H1 (cell line): ENCODE results near the gene B3GAT1. TPM values are rescaled to one million over a fixed set of nuclear protein-coding genes. Genes with fewer than 3 reads are reported as not detected.

ENCODE experiments used
- KDM5A ChIP-seq: fragments of 200-600 bp; IDR thresholded peaks from 2 replicates; pipeline ENCODE4 v1.7.1; 2012; ENCODE audit warnings: mild to moderate bottlenecking, low read length, inconsistent platforms, mixed read lengths
- POLR2AphosphoS5 ChIP-seq: IDR thresholded peaks from 2 replicates; pipeline ENCODE4 v1.6.1; 2011; ENCODE audit warnings: low read depth, low read length
- SAP30 ChIP-seq: fragments of 300-600 bp; sonication (generic); IDR thresholded peaks from 2 replicates; pipeline ENCODE4 v1.7.1; 2012; ENCODE audit warnings: low read length, moderate library complexity, mild to moderate bottlenecking, inconsistent platforms; ENCODE audit not compliant: insufficient read depth, insufficient replicate concordance
- SP4 ChIP-seq: IDR thresholded peaks from 2 replicates; pipeline ENCODE4 v1.6.1; 2012; ENCODE audit warnings: low read length, inconsistent platforms
- TAF1 ChIP-seq: IDR thresholded peaks from 2 replicates; pipeline ENCODE4 v1.6.1; 2011; ENCODE audit warnings: mild to moderate bottlenecking, low read depth, low read length
- TBP ChIP-seq: IDR thresholded peaks from 2 replicates; pipeline ENCODE4 v1.6.1; 2011; ENCODE audit warnings: low read depth, low read length, improper control_type of control experiment
- polyA plus RNA-seq, 7 experiments: library from polyadenylated mRNA; depleted of rRNA in 3 of 7; stranded (reverse) in 5 of 7; unstranded in 2 of 7; fragments of >200 nt in 5 of 7; fragments of 200-250 nt in 2 of 7; gene quantifications; 1 replicate in 5 of 7; 2 replicates in 1 of 7; 4 replicates in 1 of 7; pipeline versions ENCODE4 v1.2.1 to v1.2.3, GENCODE V29; 2011 to 2013; ENCODE audit warnings: missing spikeins in 2 of 7, mixed read lengths in 2 of 7
- total RNA-seq: library from RNA; stranded (reverse); fragmentation: NEBNext Ultra II Directional; extraction: Animal tissue kit (Norgen Biotek cat#: 25700); gene quantifications from 2 replicates; pipeline ENCODE4 v1.2.1, GENCODE V29; 2021
- TF ChIP-seq, protein P1 (sequence below): fragments of 300-600 bp; sonication (generic); IDR thresholded peaks from 2 replicates; pipeline ENCODE4 v1.7.1; 2012; ENCODE audit warnings: low read length, moderate library complexity, mild to moderate bottlenecking, inconsistent platforms; ENCODE audit not compliant: insufficient replicate concordance
- TF ChIP-seq, protein P2 (sequence below): IDR thresholded peaks from 2 replicates; pipeline ENCODE4 v1.6.1; 2011; ENCODE audit warnings: low read depth, mild to moderate bottlenecking, low read length; ENCODE audit not compliant: insufficient read depth
- TF ChIP-seq, protein P3 (sequence below): IDR thresholded peaks from 2 replicates; pipeline ENCODE4 v1.6.1; 2011; ENCODE audit warnings: low read length, improper control_type of control experiment

The B3GAT1 gene
- total and polyA plus RNA-seq, 2 of the 8 experiments (the other 6 are each of a cell fraction or from before 2014, with no cell fraction given), result 19.7 to 32.4 TPM

DNA sequence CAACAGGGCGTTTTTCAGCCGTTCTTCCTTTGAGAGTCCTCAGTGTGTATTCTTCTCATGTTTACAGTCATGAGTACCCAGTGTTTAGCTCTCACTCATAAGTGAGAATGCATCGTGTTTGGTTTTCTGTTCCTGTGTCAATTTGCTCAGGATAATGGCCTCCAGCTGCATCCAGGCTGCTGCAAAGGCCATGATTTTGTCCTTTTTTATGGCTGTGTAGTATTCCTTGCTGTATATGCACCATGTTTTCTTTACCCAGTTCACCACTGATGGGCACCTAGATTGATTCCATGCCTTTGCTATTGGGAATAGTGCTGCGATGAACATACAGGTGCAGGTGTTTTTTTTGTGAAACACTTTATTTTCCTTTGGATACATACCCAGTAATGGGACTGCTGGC is 23.5 kb downstream of the B3GAT1 start (continued):
- TF ChIP-seq, protein P1, sequence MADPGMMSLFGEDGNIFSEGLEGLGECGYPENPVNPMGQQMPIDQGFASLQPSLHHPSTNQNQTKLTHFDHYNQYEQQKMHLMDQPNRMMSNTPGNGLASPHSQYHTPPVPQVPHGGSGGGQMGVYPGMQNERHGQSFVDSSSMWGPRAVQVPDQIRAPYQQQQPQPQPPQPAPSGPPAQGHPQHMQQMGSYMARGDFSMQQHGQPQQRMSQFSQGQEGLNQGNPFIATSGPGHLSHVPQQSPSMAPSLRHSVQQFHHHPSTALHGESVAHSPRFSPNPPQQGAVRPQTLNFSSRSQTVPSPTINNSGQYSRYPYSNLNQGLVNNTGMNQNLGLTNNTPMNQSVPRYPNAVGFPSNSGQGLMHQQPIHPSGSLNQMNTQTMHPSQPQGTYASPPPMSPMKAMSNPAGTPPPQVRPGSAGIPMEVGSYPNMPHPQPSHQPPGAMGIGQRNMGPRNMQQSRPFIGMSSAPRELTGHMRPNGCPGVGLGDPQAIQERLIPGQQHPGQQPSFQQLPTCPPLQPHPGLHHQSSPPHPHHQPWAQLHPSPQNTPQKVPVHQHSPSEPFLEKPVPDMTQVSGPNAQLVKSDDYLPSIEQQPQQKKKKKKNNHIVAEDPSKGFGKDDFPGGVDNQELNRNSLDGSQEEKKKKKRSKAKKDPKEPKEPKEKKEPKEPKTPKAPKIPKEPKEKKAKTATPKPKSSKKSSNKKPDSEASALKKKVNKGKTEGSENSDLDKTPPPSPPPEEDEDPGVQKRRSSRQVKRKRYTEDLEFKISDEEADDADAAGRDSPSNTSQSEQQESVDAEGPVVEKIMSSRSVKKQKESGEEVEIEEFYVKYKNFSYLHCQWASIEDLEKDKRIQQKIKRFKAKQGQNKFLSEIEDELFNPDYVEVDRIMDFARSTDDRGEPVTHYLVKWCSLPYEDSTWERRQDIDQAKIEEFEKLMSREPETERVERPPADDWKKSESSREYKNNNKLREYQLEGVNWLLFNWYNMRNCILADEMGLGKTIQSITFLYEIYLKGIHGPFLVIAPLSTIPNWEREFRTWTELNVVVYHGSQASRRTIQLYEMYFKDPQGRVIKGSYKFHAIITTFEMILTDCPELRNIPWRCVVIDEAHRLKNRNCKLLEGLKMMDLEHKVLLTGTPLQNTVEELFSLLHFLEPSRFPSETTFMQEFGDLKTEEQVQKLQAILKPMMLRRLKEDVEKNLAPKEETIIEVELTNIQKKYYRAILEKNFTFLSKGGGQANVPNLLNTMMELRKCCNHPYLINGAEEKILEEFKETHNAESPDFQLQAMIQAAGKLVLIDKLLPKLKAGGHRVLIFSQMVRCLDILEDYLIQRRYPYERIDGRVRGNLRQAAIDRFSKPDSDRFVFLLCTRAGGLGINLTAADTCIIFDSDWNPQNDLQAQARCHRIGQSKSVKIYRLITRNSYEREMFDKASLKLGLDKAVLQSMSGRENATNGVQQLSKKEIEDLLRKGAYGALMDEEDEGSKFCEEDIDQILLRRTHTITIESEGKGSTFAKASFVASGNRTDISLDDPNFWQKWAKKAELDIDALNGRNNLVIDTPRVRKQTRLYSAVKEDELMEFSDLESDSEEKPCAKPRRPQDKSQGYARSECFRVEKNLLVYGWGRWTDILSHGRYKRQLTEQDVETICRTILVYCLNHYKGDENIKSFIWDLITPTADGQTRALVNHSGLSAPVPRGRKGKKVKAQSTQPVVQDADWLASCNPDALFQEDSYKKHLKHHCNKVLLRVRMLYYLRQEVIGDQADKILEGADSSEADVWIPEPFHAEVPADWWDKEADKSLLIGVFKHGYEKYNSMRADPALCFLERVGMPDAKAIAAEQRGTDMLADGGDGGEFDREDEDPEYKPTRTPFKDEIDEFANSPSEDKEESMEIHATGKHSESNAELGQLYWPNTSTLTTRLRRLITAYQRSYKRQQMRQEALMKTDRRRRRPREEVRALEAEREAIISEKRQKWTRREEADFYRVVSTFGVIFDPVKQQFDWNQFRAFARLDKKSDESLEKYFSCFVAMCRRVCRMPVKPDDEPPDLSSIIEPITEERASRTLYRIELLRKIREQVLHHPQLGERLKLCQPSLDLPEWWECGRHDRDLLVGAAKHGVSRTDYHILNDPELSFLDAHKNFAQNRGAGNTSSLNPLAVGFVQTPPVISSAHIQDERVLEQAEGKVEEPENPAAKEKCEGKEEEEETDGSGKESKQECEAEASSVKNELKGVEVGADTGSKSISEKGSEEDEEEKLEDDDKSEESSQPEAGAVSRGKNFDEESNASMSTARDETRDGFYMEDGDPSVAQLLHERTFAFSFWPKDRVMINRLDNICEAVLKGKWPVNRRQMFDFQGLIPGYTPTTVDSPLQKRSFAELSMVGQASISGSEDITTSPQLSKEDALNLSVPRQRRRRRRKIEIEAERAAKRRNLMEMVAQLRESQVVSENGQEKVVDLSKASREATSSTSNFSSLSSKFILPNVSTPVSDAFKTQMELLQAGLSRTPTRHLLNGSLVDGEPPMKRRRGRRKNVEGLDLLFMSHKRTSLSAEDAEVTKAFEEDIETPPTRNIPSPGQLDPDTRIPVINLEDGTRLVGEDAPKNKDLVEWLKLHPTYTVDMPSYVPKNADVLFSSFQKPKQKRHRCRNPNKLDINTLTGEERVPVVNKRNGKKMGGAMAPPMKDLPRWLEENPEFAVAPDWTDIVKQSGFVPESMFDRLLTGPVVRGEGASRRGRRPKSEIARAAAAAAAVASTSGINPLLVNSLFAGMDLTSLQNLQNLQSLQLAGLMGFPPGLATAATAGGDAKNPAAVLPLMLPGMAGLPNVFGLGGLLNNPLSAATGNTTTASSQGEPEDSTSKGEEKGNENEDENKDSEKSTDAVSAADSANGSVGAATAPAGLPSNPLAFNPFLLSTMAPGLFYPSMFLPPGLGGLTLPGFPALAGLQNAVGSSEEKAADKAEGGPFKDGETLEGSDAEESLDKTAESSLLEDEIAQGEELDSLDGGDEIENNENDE, result no peak
- no peak for TF ChIP-seq SP4
- TF ChIP-seq, protein P2, sequence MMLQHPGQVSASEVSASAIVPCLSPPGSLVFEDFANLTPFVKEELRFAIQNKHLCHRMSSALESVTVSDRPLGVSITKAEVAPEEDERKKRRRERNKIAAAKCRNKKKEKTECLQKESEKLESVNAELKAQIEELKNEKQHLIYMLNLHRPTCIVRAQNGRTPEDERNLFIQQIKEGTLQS, result no peak
- TF ChIP-seq, protein P3, sequence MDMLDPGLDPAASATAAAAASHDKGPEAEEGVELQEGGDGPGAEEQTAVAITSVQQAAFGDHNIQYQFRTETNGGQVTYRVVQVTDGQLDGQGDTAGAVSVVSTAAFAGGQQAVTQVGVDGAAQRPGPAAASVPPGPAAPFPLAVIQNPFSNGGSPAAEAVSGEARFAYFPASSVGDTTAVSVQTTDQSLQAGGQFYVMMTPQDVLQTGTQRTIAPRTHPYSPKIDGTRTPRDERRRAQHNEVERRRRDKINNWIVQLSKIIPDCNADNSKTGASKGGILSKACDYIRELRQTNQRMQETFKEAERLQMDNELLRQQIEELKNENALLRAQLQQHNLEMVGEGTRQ, result no peak
- no peak for TF ChIP-seq SAP30
- no peak for TF ChIP-seq POLR2AphosphoS5
- no peak for TF ChIP-seq TBP
- no peak for TF ChIP-seq TAF1
- TF ChIP-seq KDM5A, result no peak
- TF ChIP-seq, all 59 proteins: peak for 0
